HG03571 (cell line): Measurements from ENCODE around the gene TENM4.

Source experiments
- ATAC-seq: cut with Tn5 transposase; IDR thresholded peaks from one replicate; pipeline ENCODE4 v1.9.1; 2021; ENCODE audit not compliant: unreplicated experiment

The TENM4 gene

DNA sequence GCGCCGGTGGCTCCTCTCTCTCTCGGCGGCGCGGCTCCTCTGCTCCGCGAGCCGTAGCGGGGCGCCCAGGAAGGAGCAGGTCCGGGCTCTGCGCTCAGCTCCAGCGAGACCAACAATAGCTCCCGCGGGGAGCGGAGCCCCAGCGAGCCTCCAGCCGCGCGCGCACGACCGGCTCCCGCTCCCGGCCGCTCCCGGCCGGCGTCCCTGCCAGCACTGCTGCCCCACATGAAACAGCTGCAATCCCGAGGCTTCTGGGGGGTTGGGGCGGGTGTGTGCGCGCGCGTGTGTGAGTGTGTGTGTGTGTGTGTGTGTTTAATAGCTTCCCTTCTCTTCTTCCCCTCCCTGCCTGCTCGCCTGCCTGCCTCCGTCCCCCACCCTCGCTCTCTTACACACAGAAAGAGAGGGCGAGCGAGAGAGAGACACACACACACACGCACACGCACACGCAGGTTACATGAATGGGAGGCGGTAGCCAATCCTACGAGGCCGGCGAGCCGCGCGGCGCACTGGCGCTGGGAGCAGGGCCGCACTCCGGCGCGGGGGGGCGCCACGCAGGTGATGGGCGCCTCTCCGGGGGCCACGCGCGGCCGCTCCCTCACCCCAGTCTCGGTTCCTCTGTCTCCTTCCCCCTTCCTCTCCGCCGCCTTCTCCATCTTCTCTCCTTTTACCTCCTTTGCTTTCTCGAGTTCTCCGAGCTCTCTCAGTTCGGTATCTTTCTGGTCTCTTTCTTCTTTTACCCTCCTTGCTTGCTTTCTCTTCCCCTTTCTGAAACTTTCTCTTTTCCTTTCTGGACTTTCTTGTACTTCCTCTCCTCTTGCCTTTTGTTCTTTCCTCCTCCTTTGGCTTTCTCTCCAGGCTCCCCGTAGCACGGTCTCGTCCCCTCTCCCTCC, at the start of gene TENM4:
Gene TENM4, minus strand, starts transcription at position 460 of the 890 bp plus-strand sequence. CDS start 371,086 bp downstream, outside the sequence.
- no peak for ATAC-seq

DNA sequence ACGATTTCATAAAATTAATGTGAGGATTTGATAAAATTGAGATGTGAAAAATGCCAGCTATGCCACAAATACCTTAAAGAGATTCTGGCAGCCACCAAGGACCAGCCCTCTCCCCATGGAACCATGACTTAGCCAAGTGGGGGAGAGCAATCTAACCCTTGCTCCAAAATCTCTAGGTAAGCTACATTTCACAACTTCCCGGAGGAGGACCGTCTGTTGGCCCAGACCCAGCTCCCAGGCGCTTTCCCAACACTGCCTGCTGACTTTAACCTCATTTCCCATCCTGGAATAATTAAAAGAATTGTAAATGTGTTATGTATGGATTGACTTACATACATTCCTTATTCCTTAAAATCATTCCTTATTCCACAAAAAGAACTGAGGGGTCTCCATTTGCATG, 47.5 kb upstream of the TENM4 start:
- ATAC-seq, result no peak

DNA sequence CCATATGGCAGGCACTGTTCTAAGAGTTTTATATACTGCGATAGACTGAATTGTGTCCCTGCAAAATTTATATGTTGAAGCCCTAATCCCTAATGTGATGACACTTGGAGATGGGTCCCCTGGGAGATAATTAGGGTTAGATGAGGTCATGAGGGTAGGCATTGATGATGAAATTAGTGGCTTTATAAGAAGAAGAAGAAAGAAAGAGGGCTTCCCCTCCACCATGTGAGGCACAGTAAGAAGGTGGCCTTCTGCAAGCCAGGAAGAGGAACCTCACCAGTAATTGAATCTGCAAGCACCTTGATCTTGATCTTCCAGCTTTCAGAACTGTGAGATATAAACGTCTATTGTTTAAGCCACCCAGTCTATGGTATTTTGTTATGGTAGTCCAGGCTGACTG, 46.6 kb upstream of the TENM4 start:
- no peak for ATAC-seq

DNA sequence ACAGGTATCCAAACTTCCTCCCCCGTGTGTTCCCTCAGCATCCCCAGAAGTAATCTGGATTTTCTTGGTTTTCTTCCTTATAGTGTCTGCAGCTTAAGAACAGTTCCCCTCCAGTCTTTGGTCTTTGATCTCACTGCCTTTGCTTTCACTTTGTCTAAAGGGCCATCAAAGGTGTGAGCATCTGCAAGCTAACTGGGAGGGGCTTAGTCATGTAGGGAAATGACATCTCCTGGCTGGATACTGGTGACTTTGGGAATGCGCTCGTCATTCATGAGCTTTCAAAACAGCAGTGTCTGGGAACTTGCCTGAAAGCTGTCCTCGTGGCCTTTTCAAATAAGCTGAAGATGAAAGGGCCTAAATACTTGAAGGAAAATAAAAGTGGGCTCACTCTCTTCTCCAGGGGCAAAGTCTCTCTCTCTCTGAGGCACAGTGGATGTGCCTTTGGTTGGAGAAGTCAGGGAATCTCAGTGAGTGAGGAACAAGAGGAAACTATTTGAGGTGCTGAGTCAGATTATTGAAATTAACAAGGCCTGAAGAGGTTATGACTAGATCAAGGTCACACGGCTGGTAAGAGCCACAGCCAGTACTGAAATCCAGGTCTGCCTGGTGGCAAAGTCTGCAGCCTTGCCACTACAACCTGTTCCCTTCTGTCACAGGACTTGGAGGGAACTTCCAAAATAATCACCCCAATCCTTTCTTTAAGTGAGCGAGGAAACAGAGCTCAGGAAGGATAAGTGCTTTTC, 45.6 kb upstream of the TENM4 start:
- no peak for ATAC-seq

DNA sequence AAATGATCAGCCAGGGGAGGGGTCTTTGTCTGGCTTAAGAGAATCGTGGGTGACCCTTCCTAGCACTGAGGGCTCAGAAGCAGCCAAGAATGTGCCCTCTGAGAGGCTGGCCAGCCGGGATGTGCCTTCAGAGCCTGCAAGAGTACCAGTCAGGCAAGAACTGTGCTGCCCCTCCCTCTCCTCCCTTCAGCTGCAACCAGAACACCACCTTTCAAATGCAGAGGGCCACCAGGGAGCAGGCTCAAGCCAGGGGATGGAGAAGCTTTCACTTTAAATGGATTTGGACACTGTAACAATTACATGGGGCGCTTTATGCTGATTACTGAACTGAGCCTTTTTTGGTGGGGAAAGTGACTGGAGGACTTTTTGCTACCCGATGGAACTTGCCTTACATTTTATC, 44.9 kb upstream of the TENM4 start:
- ATAC-seq, result no peak

DNA sequence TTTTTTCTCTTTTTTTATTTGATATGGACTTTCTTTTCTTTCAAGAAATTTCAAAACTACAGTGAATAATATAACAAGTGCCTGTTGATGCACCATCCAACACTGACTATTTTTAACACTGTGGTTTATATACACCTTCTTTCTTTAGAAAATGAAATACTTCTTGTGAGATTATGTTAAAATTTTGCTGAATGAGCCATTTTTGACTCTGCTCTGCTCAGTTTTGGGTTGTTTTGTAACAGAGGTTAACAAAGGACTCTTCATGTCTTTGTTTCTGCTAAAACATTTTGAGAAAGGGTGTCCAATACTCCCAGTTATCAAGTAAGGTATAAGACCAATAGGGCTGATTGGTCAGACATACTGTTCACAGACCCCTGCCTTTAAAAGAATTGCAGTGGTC, 44.0 kb upstream of the TENM4 start:
- no peak for ATAC-seq

DNA sequence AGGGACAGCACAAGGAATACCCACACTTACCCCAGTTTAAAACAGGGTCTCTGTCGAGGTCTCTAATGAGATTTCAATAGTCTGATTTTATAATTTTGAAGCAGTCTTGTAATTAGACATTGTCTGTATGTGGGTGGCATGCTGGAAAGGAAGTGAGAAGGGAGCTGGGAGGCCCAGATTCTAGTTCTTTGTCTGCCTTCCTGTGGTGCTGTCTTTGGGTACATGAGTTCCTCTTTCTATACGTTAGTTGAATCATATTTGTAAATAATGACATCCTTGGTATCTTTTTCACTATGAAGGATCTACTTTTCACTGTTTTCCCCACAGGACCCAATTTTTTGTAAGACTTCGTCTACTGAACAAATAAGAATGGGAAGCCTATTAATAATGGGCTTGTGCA, 42.0 kb upstream of the TENM4 start:
- ATAC-seq, result peak; percentile 79

DNA sequence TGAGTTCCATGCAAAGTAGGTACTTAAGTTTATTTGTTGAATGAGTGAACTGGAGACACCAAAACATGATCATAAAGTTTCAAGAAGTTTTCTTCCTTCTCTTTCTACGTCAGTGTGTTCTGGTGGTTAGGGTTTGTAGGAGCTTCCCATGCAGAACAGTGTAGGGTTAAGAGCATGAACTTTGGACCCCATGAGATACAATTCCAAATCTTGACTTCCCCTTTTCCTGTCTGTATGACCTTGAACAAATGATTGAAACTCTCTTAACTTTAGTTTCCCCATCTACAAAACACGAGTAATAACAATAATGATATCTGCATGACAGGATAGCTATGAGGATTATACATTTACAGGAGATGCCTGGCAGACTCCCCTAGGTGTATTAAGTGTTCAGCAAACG, 41.0 kb upstream of the TENM4 start:
- peak; percentile 56 for ATAC-seq

DNA sequence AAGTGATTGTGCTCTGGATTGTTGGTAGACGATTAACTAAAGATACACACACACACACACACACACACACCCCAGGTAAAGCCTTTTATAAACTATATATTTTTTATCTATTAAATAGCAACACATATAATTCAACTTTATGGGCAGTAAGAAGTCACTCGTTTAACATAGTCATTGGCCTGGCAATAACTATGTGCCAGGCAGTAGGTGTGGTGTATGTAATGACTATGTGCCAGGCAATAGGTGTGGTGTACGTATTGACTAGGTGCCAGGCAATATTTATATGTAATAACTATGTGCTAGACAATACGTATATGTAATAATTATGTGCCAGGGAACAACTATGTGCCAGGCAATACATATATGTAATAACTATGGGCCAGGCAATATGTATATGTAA, 40.0 kb upstream of the TENM4 start:
- ATAC-seq, result no peak

DNA sequence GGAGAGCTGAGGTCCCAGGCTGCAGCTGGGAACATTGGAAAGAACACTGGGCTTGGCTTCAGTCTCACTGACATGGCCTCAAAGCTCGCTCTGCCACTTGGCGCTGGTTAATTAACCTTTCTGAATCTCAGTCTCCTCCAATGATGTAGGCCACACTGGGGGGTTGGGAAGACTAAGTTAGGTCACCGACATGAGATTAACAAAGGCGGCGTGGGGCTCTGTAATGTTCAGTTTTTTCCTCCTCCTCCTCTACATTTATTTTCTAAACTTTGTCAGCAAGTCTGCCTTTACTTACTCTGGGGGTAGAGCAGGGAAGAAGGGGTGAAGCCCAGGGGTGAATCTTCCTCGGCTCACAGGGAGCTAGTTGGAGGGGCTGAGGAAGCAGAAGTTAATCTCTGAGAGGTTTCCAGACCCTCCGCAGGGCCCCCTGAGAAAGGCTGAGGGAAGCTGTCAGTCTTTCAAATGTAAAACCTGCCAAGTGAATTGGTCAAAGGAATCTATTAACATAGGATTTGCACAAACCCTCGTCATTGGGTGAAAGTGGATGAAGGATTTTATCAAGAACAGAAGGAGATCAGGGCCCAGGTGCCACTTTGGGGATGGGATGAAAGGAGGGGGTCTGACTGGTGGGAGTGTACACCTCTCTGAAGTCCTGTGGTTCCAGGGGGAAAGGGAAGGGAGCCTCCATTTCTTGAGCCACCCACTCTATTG, 32.1 kb upstream of the TENM4 start:
- ATAC-seq, result no peak

DNA sequence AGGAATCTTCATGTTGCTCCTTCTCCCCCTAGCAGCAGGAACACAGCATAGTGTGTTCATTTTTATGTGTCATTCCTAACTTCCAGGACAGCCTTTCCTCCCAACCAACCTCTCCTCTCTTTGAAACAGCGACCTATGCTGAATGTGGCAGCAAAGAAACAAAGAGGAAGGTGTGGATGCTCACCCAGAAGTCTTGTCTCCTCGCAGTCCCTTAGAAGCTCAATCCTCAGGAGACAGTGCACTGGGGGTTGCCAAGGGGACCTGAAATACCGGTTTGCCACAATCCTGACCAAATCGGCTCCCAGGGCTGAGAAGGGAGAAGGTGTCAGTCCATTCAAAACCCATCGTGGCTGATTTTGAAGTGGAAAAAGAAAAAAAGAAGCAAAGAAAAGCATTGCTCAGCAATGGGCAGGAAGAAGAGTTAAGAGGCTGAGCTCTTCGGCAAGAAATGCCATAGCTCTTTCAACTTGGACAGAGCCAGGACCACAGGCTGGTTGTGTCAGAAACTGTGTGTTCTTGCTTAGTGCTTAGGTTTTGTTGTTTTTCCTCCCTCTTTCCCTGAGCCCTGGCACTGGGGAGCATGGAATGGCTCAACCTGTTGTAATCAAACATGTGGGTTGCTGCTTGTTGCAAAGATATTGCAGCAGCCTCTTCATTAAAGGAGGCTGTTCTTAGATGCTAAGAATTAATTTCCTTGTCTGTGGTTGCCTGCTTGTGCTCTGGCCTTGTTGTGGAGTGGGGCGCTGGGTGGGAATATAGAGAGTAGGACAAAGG, 30.4 kb upstream of the TENM4 start:
- ATAC-seq, result no peak

DNA sequence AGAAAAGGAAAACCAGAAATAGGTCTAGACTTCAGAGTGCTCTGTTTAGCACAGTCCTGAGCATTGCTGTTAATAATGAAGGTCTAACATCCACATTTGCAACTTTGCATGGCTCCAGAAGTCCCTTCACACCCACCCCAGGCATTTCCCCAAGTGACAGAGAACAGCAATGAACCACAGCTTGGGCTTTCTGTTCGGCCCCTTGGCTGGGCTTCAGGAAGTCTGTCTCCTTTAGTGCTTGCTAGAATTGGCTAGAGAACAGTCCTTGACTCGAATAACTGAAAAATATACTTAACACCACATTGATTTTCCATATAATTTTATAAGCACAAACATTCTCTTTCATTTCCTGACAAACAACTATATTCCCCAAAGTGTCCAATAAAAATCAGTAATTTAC, 29.3 kb upstream of the TENM4 start:
- no peak for ATAC-seq

DNA sequence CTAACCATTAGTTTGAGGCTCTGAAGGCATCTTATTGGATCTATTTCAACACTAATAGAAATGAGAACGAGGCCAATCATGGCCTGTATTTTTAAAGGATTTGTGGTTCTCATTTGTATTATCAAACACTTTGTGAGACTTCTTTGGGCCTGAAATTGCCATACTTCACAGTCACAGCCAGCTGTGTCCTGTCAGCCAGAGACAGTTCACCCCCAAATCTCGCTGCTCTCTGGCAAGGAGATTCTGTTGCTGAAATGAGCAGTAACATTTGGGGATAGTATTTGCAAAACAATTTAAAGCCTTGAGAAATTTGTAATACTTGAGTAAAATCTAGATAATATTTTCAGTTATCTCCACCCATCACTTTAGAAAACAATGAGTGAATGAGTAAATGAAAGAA, 26.9 kb upstream of the TENM4 start:
- no peak for ATAC-seq

DNA sequence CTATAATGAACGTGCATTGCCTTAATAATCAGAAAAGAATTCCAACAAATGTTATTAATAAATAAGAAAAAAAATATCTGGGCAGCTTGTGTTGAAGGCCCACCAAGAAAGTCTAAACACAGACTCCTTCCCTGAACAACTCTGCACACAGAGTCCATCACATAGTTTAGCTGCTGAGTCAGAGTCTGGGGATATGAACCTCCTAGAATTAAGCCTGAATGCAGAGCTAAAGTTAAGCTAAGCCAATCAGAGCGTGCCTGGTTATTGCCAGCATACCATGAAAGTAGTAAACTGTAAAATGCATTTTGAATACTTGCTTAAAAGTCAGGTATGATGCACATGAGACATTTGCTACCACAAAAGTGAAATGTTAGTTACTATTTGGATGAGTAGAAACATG, 25.6 kb upstream of the TENM4 start:
- ATAC-seq, result no peak

DNA sequence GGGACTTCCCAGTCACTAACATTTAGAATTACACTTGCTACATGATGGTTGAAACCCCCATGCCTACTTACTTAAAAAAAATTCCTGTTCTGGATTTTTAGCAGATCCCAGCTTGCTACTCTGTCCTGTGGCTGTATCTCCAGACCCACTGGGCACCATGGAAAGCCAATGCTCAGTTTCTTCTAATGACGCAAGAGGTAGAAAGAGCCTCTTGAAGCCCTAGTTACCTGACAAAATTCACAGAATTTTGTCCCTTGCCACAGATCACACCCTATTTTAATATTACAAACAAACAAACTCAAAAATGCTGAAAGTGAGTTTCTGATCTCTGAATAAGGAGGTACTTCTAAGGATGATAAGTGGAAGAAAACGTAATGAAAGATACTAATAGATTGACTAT, 24.3 kb upstream of the TENM4 start:
- no peak for ATAC-seq

DNA sequence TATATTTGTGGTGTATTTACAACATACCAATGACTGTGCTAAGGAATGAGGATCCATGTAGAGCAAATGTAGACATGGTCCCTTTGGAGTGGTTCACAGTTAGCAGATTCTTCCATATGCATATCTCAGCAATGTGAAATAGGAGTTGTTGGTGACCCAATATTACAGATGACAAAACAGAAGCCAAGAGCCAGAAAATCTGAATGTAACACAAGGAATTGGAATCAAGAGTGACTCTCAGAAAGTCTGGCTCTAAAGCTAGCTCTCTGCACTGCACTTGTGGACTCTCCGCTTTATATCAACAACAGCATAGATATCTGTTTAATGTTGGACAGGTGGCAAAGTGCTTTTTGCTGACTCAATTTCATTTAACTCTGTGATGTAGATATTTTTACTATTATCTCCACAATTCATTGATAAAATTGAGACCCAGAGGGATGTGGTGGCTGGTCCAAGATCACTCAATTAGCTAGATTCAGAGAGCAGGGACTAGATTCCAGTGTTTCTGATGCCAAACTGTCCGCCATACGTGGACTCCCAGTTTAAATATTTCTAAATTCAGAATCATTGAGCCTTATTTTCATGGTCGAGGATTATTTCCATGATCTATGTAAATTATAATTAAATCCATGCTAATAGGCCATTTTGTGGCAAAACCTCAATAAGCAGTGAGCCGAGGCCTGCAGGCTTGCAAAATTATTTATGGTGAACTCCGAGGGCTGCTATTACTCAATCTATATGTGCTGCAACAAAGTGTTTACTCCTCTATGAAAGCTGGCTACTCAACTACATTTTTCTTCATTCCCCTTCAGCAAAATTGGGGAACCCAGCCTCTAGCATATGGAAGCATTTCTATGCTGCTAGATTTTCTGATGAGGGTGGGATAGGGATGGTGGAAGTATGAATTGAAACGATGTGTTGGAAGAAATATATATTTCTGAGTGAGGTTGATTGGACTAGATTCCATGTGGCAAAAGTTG, 21.1 kb upstream of the TENM4 start:
- ATAC-seq, result no peak

DNA sequence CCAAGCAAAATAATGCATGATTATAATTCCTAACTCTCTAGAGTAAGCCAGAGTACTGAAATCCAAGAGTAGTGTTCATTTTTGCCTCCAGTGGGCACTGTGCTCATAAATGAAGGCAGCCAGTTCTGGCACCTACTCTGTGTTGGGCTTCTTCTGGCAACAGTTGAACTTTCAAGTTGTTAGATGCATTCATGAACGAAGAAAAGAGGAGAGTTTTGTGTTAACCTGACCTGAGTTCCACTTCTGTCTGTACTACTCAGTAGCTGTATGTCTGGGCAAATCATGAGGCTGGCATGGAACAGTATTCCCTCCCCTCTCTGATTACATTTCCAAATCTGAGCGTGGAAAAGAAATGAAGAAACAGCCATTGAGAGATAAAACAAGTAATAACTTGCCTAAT, 20.3 kb upstream of the TENM4 start:
- ATAC-seq, result no peak

DNA sequence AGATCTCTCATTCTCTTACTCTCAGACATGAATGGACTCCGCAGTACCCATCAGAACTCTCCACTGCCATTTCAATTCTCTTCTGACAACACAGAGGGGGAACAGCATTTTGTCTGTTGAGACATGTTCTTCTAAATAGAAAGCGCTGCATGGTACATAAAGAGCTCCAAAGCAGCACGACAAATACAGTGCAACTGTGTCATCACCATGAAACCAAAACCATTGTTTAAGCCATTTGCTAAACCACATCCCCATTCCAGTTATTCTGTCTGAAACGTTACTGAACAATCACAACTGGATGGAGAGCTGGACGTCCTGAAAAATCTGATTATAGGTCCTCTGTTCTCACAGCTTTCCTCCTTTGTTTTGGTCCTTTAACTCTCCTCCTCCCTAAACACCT, 17.9 kb upstream of the TENM4 start:
- ATAC-seq, result no peak

DNA sequence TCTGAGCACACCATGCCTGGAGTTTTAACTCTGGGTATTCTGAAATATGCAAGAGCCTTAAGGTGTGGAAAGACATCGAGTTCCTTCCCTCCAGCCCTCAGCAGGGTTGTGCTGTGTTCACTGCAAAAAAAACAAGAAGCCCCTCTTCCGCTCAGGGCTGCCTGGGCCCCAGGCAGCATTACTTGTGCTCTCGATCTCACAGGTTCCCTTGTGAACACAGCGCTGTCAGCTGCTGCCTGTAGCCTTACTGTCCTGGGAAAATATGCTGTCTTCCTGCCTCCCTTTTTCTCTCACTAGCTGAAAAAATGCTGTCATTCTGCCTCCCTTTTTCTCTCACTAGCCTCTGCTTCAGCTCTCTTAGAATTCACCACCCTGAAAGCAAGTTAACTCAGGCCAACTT, 15.7 kb upstream of the TENM4 start:
- ATAC-seq, result no peak

DNA sequence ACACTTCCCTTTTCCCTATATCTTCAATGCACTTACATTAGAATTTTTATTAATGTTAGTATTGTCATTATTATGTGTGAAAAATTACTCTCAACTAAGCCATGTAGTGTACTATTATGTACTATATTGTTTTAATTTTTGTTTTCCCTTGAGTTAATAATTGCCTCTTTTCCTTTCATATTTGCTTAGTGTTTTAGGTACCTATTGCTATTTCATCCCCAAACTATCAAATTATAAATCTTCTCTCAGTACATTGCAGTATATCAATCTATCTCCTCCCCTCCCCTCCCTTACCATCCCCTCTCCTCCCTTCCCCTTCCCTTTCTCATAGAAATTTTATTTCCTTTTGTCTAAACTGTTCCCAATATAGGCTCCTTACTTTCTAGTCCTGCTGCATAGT, 12.8 kb upstream of the TENM4 start:
- ATAC-seq, result no peak
